Measurements from ENCODE around the gene JAML. TPM values are rescaled to one million over a fixed set of nuclear protein-coding genes. Genes with fewer than 3 reads are reported as not detected.

Gene JAML
- total and polyA plus RNA-seq, 9 of the 15 experiments (the other 6 are each of a cell fraction or from before 2014, with no cell fraction given) = 0.05 to 0.32 (median 0.22) TPM; not detected in 4

DNA sequence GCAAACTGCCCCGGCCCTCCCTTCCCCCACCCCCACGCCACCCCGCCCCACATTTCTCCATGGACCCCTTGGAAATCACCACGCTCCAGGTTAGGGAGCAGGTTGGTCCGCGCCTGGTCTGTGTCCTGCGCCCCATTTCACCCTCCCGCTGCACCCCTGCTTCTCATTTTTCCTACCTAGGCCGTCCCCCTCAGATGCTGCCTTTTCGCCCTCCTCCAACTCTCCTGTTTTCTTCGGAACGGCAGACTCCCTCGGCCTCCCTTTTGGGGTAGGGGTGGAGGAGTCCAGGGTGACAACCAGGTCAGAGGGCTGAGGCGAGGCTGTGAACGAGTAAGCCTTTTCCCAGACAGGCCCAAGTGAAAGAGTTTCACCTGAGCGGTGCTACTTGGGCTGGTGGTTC lies 71.3 kb downstream of the JAML start:
- Histone ChIP-seq H3K4me2 (ENCODE audit: insufficient read depth, low read length) (no peak overlapping the region), H2AFZ (ENCODE audit: low read depth, low read length) (no peak overlapping the region), H3K9me3 (replicated peaks; ENCODE audit: control insufficient read depth, insufficient read depth, low read depth, low read length) (no peaks in the 10 kb centered on the region), H3K4me3 (no peak overlapping the region), H3K4me1 (replicated peaks in 1 of 2; ENCODE audit: control insufficient read depth in 2 of 2, insufficient read depth in 2 of 2, low read length in 2 of 2) (peaks cover 0 to 16% of the 10 kb centered on the region in 2 experiments; a peak in 2 of 5 replicates), H3K9me1 (ENCODE audit: control insufficient read depth, insufficient read depth, low read length) (no peaks in the 10 kb centered on the region), H3K27me3 (ENCODE audit: control insufficient read depth in 2 of 2, insufficient read depth in 2 of 2, low read length in 2 of 2) (peaks cover 55 to 97% of the 10 kb centered on the region in 2 experiments), H3K79me2 (ENCODE audit: control insufficient read depth, insufficient read depth, low read length) (no peaks in the 10 kb centered on the region), H3K36me3 (ENCODE audit: control insufficient read depth, insufficient read depth, low read length) (no peaks in the 10 kb centered on the region), H4K20me1 (replicated peaks; ENCODE audit: control insufficient read depth, insufficient read depth, low read length) (0 out of 2 replicates have a peak, but pooled peaks cover 4% of the 10 kb centered on the region), H3K9ac (ENCODE audit: insufficient read depth in 1 of 2, low read depth in 2 of 2, low read length in 2 of 2) (no peak overlapping the region), H3K27ac (ENCODE audit: extremely low read depth, low read depth, low read length) (no peak overlapping the region)
- DNase-seq (ENCODE audit: extremely low read depth in 1 of 4, low spot score in 3 of 4) (no peak), ATAC-seq (no peak), FAIRE-seq (no peak)
- CTCF ChIA-PET (ENCODE audit: low intra/inter-chr PET ratio) = no interaction called here
- in situ Hi-C loops (cut with MboI) = no loop called here
- BruUV-seq (replicated peaks) = no TSS peak
- TF ChIP-seq, protein P1, sequence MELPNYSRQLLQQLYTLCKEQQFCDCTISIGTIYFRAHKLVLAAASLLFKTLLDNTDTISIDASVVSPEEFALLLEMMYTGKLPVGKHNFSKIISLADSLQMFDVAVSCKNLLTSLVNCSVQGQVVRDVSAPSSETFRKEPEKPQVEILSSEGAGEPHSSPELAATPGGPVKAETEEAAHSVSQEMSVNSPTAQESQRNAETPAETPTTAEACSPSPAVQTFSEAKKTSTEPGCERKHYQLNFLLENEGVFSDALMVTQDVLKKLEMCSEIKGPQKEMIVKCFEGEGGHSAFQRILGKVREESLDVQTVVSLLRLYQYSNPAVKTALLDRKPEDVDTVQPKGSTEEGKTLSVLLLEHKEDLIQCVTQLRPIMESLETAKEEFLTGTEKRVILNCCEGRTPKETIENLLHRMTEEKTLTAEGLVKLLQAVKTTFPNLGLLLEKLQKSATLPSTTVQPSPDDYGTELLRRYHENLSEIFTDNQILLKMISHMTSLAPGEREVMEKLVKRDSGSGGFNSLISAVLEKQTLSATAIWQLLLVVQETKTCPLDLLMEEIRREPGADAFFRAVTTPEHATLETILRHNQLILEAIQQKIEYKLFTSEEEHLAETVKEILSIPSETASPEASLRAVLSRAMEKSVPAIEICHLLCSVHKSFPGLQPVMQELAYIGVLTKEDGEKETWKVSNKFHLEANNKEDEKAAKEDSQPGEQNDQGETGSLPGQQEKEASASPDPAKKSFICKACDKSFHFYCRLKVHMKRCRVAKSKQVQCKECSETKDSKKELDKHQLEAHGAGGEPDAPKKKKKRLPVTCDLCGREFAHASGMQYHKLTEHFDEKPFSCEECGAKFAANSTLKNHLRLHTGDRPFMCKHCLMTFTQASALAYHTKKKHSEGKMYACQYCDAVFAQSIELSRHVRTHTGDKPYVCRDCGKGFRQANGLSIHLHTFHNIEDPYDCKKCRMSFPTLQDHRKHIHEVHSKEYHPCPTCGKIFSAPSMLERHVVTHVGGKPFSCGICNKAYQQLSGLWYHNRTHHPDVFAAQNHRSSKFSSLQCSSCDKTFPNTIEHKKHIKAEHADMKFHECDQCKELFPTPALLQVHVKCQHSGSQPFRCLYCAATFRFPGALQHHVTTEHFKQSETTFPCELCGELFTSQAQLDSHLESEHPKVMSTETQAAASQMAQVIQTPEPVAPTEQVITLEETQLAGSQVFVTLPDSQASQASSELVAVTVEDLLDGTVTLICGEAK (IDR thresholded peaks at IDR 0.05) = no peak
- TF ChIP-seq, protein P1 (CRISPR knock-in tag; IDR thresholded peaks at IDR 0.05) = no peak
- TF ChIP-seq, protein P2, sequence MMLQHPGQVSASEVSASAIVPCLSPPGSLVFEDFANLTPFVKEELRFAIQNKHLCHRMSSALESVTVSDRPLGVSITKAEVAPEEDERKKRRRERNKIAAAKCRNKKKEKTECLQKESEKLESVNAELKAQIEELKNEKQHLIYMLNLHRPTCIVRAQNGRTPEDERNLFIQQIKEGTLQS (IDR thresholded peaks at IDR 0.05) = no peak
- TF ChIP-seq, protein P2 (CRISPR knock-in tag; conservative IDR thresholded peaks at IDR 0.05) = no peak
- TF ChIP-seq FOSL1 (tag; conservative IDR thresholded peaks at IDR 0.05) (no peak), MCM7 (IDR thresholded peaks at IDR 0.05) (no peak), KDM4B (IDR thresholded peaks at IDR 0.05; ENCODE audit: borderline replicate concordance in 2 of 2, low read depth in 1 of 2) (no peak), PTRF (tag; IDR thresholded peaks at IDR 0.05) (no peak), XRCC5 (IDR thresholded peaks at IDR 0.05; ENCODE audit: low read depth, low read length) (no peak), HMG20B (CRISPR knock-in tag; IDR thresholded peaks at IDR 0.05) (no peak)
- TF ChIP-seq, protein P3, sequence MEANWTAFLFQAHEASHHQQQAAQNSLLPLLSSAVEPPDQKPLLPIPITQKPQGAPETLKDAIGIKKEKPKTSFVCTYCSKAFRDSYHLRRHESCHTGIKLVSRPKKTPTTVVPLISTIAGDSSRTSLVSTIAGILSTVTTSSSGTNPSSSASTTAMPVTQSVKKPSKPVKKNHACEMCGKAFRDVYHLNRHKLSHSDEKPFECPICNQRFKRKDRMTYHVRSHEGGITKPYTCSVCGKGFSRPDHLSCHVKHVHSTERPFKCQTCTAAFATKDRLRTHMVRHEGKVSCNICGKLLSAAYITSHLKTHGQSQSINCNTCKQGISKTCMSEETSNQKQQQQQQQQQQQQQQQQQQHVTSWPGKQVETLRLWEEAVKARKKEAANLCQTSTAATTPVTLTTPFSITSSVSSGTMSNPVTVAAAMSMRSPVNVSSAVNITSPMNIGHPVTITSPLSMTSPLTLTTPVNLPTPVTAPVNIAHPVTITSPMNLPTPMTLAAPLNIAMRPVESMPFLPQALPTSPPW (CRISPR knock-in tag; IDR thresholded peaks at IDR 0.05) = no peak
- POLR2A ChIA-PET = interaction anchor here (0.9 kb wide), 1 partner anchor 10 kb away, joined by 3 read pairs; no protein-coding TSS in a partner anchor
- intact Hi-C loops (cut with micrococcal nuclease) = no loop called here
- 1% methylated on average over 16 of the region's 16 CpGs for WGBS (ENCODE audit: insufficient coverage, low coverage, missing lambda C conversion rate)
